ENCODE measurements around the gene GALNT9.

DNA sequence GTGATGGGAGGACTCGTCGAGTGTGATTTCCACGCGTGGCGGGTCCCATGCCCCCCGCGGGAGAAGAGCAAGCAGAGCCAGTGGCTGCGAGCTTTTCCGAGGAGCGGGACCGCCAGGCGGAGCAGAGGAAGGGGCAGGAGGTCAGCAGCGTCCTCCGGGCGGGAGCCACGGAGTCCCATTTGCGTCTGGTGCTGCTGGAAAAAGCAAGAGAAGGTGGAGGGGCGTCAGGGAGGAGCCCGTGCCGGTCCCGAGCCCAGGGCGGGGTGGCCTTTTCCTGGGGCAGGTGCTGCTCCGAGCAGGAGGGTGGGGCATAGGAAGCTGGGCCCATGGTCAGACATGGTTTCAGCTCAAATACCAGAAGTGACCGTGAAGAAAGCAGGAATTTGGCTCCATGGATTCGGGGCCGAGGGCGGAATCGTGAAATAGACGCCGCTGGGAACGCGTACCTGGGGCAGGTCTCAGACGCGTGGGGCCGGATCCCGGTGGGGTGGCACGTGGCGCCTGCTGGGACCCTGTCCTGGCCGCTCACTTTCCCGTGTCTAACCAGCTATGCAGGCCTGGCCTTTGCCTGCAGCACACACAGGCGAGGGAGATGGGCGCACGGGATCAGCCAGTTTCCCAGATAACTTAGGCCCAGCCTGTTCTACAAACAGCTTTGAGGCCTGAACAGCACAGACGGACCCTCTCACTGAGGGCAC is 60.0 kb downstream of the GALNT9 start:
- TF ChIP-seq SUZ12 (IDR thresholded peaks at IDR 0.05) (no peak), ZNF384 (IDR thresholded peaks at IDR 0.05) (no peak), ELF4 (IDR thresholded peaks at IDR 0.05) (no peak), BHLHE40 (IDR thresholded peaks at IDR 0.05; ENCODE audit: borderline replicate concordance) (no peak), SP1 (IDR thresholded peaks at IDR 0.05) (no peak), FOXM1 (IDR thresholded peaks at IDR 0.05; ENCODE audit: borderline replicate concordance) (no peak), FOXA1 (IDR thresholded peaks at IDR 0.05) (no peak)
- TF ChIP-seq, protein P1, sequence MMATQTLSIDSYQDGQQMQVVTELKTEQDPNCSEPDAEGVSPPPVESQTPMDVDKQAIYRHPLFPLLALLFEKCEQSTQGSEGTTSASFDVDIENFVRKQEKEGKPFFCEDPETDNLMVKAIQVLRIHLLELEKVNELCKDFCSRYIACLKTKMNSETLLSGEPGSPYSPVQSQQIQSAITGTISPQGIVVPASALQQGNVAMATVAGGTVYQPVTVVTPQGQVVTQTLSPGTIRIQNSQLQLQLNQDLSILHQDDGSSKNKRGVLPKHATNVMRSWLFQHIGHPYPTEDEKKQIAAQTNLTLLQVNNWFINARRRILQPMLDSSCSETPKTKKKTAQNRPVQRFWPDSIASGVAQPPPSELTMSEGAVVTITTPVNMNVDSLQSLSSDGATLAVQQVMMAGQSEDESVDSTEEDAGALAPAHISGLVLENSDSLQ (IDR thresholded peaks at IDR 0.05) = no peak

All from HEK293T (cell line).